Spinal cord (tissue), 10 donors: ENCODE measurements around the gene GNPNAT1. TPM values are rescaled to one million over a fixed set of nuclear protein-coding genes. Genes with fewer than 3 reads are reported as not detected.
A peak's percentile ranks its signal among the peaks of the same experiment; 100 is the strongest.

Experiments used
- DNase-seq, 6 donors: peaks; one replicate each; pipeline versions ENCODE4 v3.0.0 to v3.0.0-alpha.2; 2013 to 2015; ENCODE audit warnings: low spot score in 6 of 6, low read depth in 4 of 6
- H3K27ac ChIP-seq: one replicate; pipeline ENCODE4 v1.5.1; 2013; ENCODE audit warnings: low read depth, low read length, control low read depth
- H3K27me3 ChIP-seq: one replicate; pipeline ENCODE4 v1.6.1; 2013; ENCODE audit warnings: low read length; ENCODE audit not compliant: control insufficient read depth, insufficient read depth
- H3K36me3 ChIP-seq: one replicate; pipeline ENCODE4 v1.6.1; 2013; ENCODE audit warnings: low read length; ENCODE audit not compliant: control insufficient read depth, insufficient read depth
- H3K4me1 ChIP-seq: one replicate; pipeline ENCODE4 v1.6.1; 2013; ENCODE audit warnings: low read length; ENCODE audit not compliant: control insufficient read depth, insufficient read depth
- H3K4me3 ChIP-seq: one replicate; pipeline ENCODE4 v1.5.1; 2013; ENCODE audit warnings: low read depth, low read length, control low read depth
- H3K9me3 ChIP-seq: one replicate; pipeline ENCODE4 v1.6.1; 2013; ENCODE audit warnings: low read length; ENCODE audit not compliant: control insufficient read depth, insufficient read depth
- WGBS: methylation state at CpG from one replicate; pipeline ENCODE4 v1.1.5; 2013; ENCODE audit warnings: missing lambda C conversion rate; ENCODE audit not compliant: insufficient coverage; 5-methylcytosine and 5-hydroxymethylcytosine counted together
- long read RNA-seq, 4 donors: transcript quantifications; one replicate each; lab custom pipeline, GENCODE V29; 2026
- polyA plus RNA-seq, 2 donors: library from polyadenylated mRNA; unstranded; fragments of 120-200 nt; gene quantifications; one replicate each; pipeline ENCODE4 v1.2.1, GENCODE V29; 2013; ENCODE audit not compliant: insufficient read length in 2 of 2
- total RNA-seq, 2 donors: library from RNA; depleted of rRNA in 1 of 2; stranded (reverse); fragments of 120-200 nt in 1 of 2; fragments of >200 nt in 1 of 2; gene quantifications; one replicate each; pipeline versions ENCODE4 v1.2.3 to v1.2.4, GENCODE V29; 2013 to 2014
- donor health status: healthy.

GNPNAT1 gene
- total RNA-seq (10 to 100 TPM; 11.1 to 16.4 TPM), polyA plus RNA-seq (10 to 100 TPM; 16.2 to 16.7 TPM)
- long read RNA-seq, donor 1, partial matches to known transcripts: 0 of 4 reads
- long read RNA-seq, donor 1, other reads (novel, unspliced or antisense): 0 of 4 reads
- long read RNA-seq, donor 2, partial matches to known transcripts: 0 of 1 reads
- long read RNA-seq, donor 2, other reads (novel, unspliced or antisense): 0 of 1 reads
- long read RNA-seq, donor 3, partial matches to known transcripts: 0 of 2 reads
- long read RNA-seq, donor 3, other reads (novel, unspliced or antisense): 0 of 2 reads
- long read RNA-seq, donor 4, partial matches to known transcripts: 0 of 4 reads
- long read RNA-seq, donor 4, other reads (novel, unspliced or antisense): 0 of 4 reads

DNA sequence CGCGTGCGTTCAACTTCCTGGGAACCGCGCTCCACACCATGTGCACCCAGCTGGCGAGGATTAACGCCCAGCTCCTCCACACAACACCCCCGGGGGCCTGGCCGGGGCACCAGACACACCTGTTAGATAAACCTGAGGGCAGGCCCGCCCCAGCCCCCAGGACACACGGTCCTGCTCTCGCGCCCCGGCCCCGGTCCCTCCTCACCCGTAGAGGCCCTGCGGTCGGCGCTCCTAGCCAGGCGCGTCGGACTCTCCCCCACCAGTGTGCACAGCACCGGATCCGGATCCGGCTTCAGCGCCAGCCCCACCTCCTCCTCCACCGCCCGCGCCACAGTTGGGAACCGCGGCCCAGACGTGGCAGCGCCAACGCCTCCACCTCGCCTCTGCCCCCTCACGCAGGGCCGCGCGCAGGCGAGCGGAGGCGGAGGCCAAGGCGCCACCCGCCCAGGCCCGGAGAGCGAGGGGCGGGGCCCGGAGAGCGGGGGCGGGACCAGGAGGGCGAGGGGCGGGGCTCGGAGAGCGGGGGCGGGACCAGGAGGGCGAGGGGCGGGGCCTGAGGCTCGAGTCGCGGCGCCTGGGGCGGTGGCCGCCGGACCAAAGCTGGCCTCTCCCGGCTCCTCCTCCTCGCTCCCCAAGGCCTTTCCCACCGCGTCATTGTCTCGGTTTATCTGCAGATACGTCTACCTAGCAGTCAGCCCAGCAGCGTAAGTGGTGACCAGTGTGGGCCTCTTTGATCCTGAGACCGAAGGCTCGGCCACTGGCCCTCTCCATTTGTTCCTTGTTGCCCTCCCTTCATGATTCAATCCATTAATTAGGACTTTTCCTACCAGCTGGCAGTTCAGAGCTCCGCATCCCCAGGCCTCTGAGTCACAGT, at the start of gene GNPNAT1:
Gene GNPNAT1, minus strand, starts transcription at position 385 of the 874 bp plus-strand sequence. CDS start 6,957 bp downstream, outside the sequence.
- Histone ChIP-seq H3K4me3 (peak within 1 kb of the TSS; percentile 83), H3K9me3 (no peaks in the 10 kb centered on the region), H3K36me3 (no peaks in the 10 kb centered on the region), H3K27ac (peak within 1 kb of the TSS; percentile 86), H3K4me1 (peaks cover 15% of the 10 kb centered on the region), H3K27me3 (no peaks in the 10 kb centered on the region)
- under 1% methylated on average over 64 of the region's 74 CpGs for WGBS
- peak; percentile 43 to 92 (median 67) for DNase-seq

DNA sequence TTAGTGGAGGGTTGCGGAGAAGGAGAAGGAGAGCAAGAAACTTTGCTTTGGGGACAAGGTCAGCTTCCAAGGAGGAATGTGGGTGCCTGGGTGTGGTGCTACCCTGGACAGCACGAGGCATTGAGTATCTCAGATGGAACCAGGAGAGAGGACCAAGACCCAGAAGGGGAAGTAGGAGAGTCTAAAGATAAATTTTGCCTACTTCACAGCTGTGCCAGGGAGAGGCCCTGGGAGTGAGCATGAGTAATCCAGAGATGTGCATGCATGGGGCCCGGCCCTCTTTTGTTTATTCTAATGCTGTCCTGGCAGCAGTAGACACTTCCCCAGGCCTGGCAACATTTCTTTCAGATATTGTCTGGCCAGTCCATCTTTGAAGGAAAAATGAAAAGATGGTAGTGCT, 49.5 kb upstream of the GNPNAT1 start:
- no peaks in the 10 kb centered on the region for H3K9me3 ChIP-seq
- no peaks in the 10 kb centered on the region for H3K36me3 ChIP-seq
- no peaks in the 10 kb centered on the region for H3K4me1 ChIP-seq
- WGBS: 76% methylated on average over 3 of the region's 3 CpGs
- H3K27ac ChIP-seq: no peak overlapping the region
- H3K27me3 ChIP-seq: no peaks in the 10 kb centered on the region
- H3K4me3 ChIP-seq: no peak overlapping the region
- DNase-seq: no peak

DNA sequence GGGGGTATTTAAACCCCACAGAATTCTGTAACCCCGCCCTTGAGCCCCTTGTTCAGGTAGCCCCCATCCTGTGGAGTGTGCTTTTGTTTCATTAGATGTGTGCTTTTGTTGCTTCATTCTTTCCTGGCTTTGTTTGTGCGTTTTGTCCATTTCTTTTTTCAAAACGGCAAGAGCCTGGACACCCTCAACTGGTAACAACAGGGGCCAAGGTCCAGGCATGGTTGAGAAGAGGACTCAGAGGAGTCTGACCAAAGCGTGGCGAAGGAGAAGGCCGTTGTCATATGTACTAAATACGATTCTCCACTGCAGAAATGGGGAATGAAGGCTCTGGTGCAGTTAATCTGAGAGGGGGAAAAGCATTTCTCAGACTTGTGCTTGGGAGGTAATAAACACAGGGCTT, 46.0 kb upstream of the GNPNAT1 start:
- no peak overlapping the region for H3K27ac ChIP-seq
- DNase-seq: no peak
- 93% methylated on average over 6 of the region's 7 CpGs for WGBS
- H3K4me1 ChIP-seq: peaks cover 4% of the 10 kb centered on the region
- no peaks in the 10 kb centered on the region for H3K27me3 ChIP-seq
- H3K36me3 ChIP-seq: no peaks in the 10 kb centered on the region
- no peaks in the 10 kb centered on the region for H3K9me3 ChIP-seq
- H3K4me3 ChIP-seq: no peak overlapping the region

DNA sequence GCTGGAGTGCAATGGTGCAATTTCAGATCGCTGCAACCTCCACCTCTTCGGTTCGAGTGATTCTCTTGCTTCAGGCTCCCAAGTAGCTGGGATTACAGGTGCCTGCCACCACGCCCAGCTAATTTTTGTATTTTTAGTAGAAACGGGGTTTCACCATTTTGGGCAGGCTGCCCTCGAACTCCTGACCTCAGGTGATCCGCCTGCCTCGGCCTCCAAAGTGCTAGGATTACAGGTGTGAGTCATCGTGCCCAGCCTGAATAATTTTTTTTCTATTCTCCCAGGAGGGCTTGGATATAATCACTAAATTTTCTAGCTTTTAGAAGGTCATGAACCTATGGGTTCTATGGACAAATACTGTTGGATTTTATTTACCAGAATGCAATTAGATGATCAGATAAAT, 44.7 kb upstream of the GNPNAT1 start:
- no peak for DNase-seq
- Histone ChIP-seq H3K4me3 (no peak overlapping the region), H3K4me1 (peaks cover 4% of the 10 kb centered on the region), H3K27ac (no peak overlapping the region), H3K9me3 (no peaks in the 10 kb centered on the region), H3K36me3 (no peaks in the 10 kb centered on the region), H3K27me3 (no peaks in the 10 kb centered on the region)
- WGBS: 100% methylated on average over 5 of the region's 9 CpGs

DNA sequence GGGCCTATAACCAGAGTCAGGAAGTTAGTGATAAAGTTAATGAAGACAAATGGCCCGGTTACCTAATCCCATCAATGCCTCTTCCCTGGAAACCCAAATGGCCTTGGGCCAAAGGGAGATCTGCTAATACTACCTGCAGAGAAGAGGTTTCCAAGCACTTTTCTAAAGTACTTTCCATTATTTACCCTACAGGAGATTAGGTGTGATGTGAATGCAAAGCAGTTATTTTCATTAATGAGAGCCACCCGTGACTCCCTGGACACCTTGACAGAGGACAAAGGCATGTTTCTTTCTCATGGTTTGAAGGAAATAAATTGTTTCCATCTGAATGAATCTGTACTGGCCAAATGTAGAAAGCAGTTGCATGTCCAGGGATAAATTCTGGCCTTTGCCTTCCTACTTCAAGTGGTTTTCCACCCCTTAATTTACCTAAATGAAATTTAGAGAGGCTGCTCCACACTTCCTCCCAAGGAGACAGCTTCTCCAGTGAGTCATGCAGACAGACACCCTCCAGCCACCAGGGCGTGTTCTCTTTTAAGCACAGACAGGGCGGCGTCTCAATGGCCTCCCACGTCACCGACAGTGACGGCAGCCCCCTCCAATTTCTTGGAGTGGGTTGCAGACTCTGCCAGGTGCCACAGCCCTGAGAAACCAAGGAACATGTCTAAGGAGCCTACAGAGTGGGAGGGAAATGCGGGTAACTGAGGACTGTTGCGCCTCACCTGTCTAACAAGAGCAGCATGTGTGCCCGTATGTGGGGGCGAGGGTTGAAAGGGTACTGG, 43.9 kb upstream of the GNPNAT1 start:
- peak in 1 of 6 donors; percentile 84 for DNase-seq
- no peak overlapping the region for H3K4me3 ChIP-seq
- no peak overlapping the region for H3K27ac ChIP-seq
- H3K27me3 ChIP-seq: no peaks in the 10 kb centered on the region
- no peaks in the 10 kb centered on the region for H3K36me3 ChIP-seq
- WGBS: 62% methylated on average over 11 of the region's 12 CpGs
- no peaks in the 10 kb centered on the region for H3K9me3 ChIP-seq
- peaks cover 4% of the 10 kb centered on the region for H3K4me1 ChIP-seq

DNA sequence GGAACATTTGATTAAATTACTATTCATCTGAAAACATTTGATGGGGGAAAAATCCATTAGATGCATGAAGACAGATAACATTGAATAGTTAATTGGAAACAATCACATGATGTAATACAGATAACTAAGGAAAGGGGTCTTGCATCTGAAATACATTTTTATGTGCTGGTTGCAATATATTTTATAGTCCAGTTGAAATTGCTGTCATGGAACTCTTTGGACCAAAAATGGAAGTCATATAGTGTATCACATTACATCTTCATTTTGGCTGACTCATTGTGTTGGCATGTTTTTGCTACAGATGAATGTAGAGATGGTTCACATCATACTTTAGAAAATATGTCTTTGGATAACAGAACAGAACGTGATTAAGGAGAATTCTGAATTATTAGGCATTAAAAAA, 43.0 kb upstream of the GNPNAT1 start:
- no CpG with 5 or more reads among the region's 1 CpG for WGBS
- Histone ChIP-seq H3K36me3 (no peaks in the 10 kb centered on the region), H3K27ac (no peak overlapping the region)

DNA sequence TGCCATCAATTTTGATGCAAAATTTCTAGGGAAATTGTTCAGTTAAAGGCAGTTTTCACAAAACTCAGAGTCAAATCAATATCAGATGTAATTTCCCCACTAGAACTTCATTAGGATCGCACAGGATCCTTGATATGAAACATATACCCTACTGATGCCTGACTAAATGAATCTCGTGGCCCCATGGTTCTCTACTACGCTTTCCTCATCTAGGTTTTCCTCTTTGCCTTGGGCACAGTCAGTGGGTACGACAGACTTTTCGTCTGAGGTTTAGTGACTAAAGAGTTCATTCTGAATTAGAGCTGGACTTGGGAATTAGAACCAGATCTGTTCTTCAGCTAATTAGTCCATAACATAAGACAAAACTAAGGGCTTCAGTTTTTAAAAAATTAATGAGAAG, 42.5 kb upstream of the GNPNAT1 start:
- H3K4me1 ChIP-seq: peaks cover 4% of the 10 kb centered on the region
- H3K27ac ChIP-seq: no peak overlapping the region
- H3K36me3 ChIP-seq: no peaks in the 10 kb centered on the region
- no peaks in the 10 kb centered on the region for H3K9me3 ChIP-seq
- H3K4me3 ChIP-seq: no peak overlapping the region
- no peaks in the 10 kb centered on the region for H3K27me3 ChIP-seq
- DNase-seq: no peak
- WGBS: 97% methylated on average over 3 of the region's 5 CpGs

More for the DNA sequence above, 43.0 kb upstream of the GNPNAT1 start:
- no peaks in the 10 kb centered on the region for H3K27me3 ChIP-seq
- no peaks in the 10 kb centered on the region for H3K9me3 ChIP-seq
- no peak overlapping the region for H3K4me3 ChIP-seq
- peaks cover 4% of the 10 kb centered on the region for H3K4me1 ChIP-seq
- DNase-seq: peak in 1 of 6 donors; percentile 10

DNA sequence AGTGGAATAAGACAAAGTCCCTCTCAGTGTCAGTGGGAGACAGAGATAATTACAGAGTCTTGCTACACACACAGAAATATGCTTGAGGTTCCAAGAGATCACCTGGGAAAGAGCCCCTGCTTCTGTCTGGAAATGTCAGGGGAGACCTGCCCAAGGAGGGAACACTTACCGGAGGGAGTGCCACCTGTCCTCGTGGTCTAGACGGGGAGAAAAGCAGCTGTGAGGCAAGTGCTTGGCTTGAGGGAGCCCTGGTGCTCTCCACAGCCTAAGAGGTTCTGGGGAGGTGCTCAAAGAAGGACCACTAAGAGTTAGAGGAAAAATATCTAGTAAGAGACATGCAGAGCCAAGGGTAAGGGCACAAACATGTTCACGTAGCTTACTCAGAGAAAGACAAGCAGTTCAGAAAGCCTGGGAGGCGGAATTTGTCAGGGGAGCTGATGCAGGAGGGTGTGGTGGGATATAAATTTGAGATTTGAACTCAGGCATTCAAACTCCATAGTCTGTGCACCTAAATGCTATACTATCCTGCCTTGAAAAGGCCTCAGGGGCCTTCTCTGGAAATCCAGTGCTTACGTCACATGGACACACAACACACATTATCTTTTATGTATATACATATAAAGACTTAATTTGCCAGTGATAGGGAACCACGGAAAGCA, 38.2 kb upstream of the GNPNAT1 start:
- Histone ChIP-seq H3K27me3 (no peaks in the 10 kb centered on the region), H3K4me1 (no peaks in the 10 kb centered on the region), H3K36me3 (no peaks in the 10 kb centered on the region), H3K4me3 (no peak overlapping the region), H3K9me3 (no peaks in the 10 kb centered on the region), H3K27ac (no peak overlapping the region)
- no peak for DNase-seq
- 94% methylated on average over 3 of the region's 7 CpGs for WGBS

DNA sequence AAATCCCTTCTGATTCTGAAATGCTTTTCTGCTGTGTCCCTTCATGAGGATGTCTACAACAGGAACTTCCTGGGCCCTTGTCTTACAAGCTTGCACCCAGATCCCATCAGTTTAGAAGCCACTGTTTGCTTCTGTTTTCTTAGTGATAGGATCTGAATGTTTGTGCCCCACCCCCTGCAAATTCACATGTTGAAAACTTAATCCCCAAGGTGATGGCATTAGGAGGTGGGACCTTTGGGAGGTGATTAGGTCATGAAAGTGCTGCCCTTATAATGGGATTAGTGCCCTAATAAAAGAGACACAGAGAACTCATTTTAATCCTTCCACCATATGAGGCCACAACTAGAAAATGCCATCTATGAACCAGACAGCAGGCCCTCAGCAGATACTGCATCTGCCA, 36.0 kb upstream of the GNPNAT1 start:
- no peak for DNase-seq
- Histone ChIP-seq H3K4me3 (no peak overlapping the region), H3K27ac (no peak overlapping the region), H3K9me3 (no peaks in the 10 kb centered on the region), H3K27me3 (no peaks in the 10 kb centered on the region), H3K4me1 (no peaks in the 10 kb centered on the region), H3K36me3 (no peaks in the 10 kb centered on the region)
